Measurements from ENCODE around the gene HCN2.

GRCh38 chr19:541699-542098 is 48.0 kb upstream of the HCN2 start:
- TF ChIP-seq CTCF (conservative IDR thresholded peaks at IDR 0.05; ENCODE audit: low read depth, low read length) (no peak), EZH2 (IDR thresholded peaks at IDR 0.05; ENCODE audit: borderline replicate concordance, low read depth, low read length, poor library complexity, severe bottlenecking) (no peak)

All from A673 (cell line).